Measurements from ENCODE around the gene SPRTN. TPM values are rescaled to one million over a fixed set of nuclear protein-coding genes. Genes with fewer than 3 reads are reported as not detected.

SPRTN gene
- polyA plus RNA-seq, 1 donor from 2014 or later: 11.8 TPM

GRCh38 chr1:231311720-231312431, 26.2 kb upstream of the SPRTN start:
- H2AFZ ChIP-seq (ENCODE audit: low read depth, low read length): no peak overlapping the region
- TF ChIP-seq CTCF (IDR thresholded peaks at IDR 0.05; ENCODE audit: poor library complexity, severe bottlenecking): no peak
- no peak for TF ChIP-seq POLR2AphosphoS5 (IDR thresholded peaks at IDR 0.05)
- no peak for TF ChIP-seq TAF1 (IDR thresholded peaks at IDR 0.05; ENCODE audit: low read depth)
- TF ChIP-seq REST (IDR thresholded peaks at IDR 0.05; ENCODE audit: borderline replicate concordance): no peak
- TF ChIP-seq EP300 (conservative IDR thresholded peaks at IDR 0.05; ENCODE audit: poor library complexity, severe bottlenecking): no peak
- TF ChIP-seq EZH2 (IDR thresholded peaks at IDR 0.05; ENCODE audit: borderline replicate concordance, insufficient read depth, low read length, poor library complexity, severe bottlenecking): no peak
- no peak for TF ChIP-seq MXI1 (conservative IDR thresholded peaks at IDR 0.05; ENCODE audit: poor library complexity, severe bottlenecking)
- no peak for TF ChIP-seq SMC3 (conservative IDR thresholded peaks at IDR 0.05; ENCODE audit: poor library complexity)
- no peak for TF ChIP-seq RAD21 (conservative IDR thresholded peaks at IDR 0.05)
- H3K9me2 ChIP-seq (ENCODE audit: insufficient read depth, low read length): no peaks in the 10 kb centered on the region
- H3F3A ChIP-seq (ENCODE audit: insufficient read depth, low read length, poor library complexity, severe bottlenecking): no peaks in the 10 kb centered on the region
- H3K27me3 ChIP-seq (ENCODE audit: insufficient read depth, low read depth, low read length): no peaks in the 10 kb centered on the region
- H3K79me2 ChIP-seq (replicated peaks; ENCODE audit: insufficient read depth, low read length): no peaks in the 10 kb centered on the region
- H3K36me3 ChIP-seq (ENCODE audit: insufficient read depth, low read length): no peaks in the 10 kb centered on the region
- H3K27ac ChIP-seq (ENCODE audit: low read length): no peak overlapping the region
- H3K4me3 ChIP-seq (ENCODE audit: low read length): no peak overlapping the region
- H3K9ac ChIP-seq (ENCODE audit: low read length): no peak overlapping the region
- H3K4me2 ChIP-seq (ENCODE audit: low read length): no peak overlapping the region
- H3K9me3 ChIP-seq (ENCODE audit: low read length): no peaks in the 10 kb centered on the region
- H4K20me1 ChIP-seq (ENCODE audit: insufficient read depth): no peaks in the 10 kb centered on the region

GRCh38 chr1:231312432-231312788, 25.7 kb upstream of the SPRTN start:
- no peak overlapping the region for H3K9ac ChIP-seq (ENCODE audit: low read length)
- no peaks in the 10 kb centered on the region for H3K36me3 ChIP-seq (ENCODE audit: insufficient read depth, low read length)
- no peak overlapping the region for H3K27ac ChIP-seq (ENCODE audit: low read length)
- H3K4me2 ChIP-seq (ENCODE audit: low read length): no peak overlapping the region
- no peaks in the 10 kb centered on the region for H3K9me3 ChIP-seq (ENCODE audit: low read length)
- no peak for TF ChIP-seq EZH2 (IDR thresholded peaks at IDR 0.05; ENCODE audit: borderline replicate concordance, insufficient read depth, low read length, poor library complexity, severe bottlenecking)
- no peak for TF ChIP-seq TAF1 (IDR thresholded peaks at IDR 0.05; ENCODE audit: low read depth)
- no peak for TF ChIP-seq MXI1 (conservative IDR thresholded peaks at IDR 0.05; ENCODE audit: poor library complexity, severe bottlenecking)
- no peak for TF ChIP-seq EP300 (conservative IDR thresholded peaks at IDR 0.05; ENCODE audit: poor library complexity, severe bottlenecking)
- TF ChIP-seq RAD21 (conservative IDR thresholded peaks at IDR 0.05): no peak
- TF ChIP-seq CTCF (IDR thresholded peaks at IDR 0.05; ENCODE audit: poor library complexity, severe bottlenecking): no peak
- TF ChIP-seq POLR2AphosphoS5 (IDR thresholded peaks at IDR 0.05): no peak
- no peak for TF ChIP-seq REST (IDR thresholded peaks at IDR 0.05; ENCODE audit: borderline replicate concordance)
- TF ChIP-seq SMC3 (conservative IDR thresholded peaks at IDR 0.05; ENCODE audit: poor library complexity): no peak
- H4K20me1 ChIP-seq (ENCODE audit: insufficient read depth): no peaks in the 10 kb centered on the region
- H3K4me3 ChIP-seq (ENCODE audit: low read length): no peak overlapping the region
- H3K9me2 ChIP-seq (ENCODE audit: insufficient read depth, low read length): no peaks in the 10 kb centered on the region
- no peaks in the 10 kb centered on the region for H3F3A ChIP-seq (ENCODE audit: insufficient read depth, low read length, poor library complexity, severe bottlenecking)
- H2AFZ ChIP-seq (ENCODE audit: low read depth, low read length): no peak overlapping the region
- no peaks in the 10 kb centered on the region for H3K27me3 ChIP-seq (ENCODE audit: insufficient read depth, low read depth, low read length)
- H3K79me2 ChIP-seq (replicated peaks; ENCODE audit: insufficient read depth, low read length): no peaks in the 10 kb centered on the region

Measured in neural cell (in vitro differentiated cells).